Transverse colon (tissue), 4 donors: Measurements from ENCODE around the gene SPI1.

Source experiments
- CTCF ChIP-seq, 5 experiments: fragments of 200-600 bp in 3 of 5; fragments of 450-650 bp in 2 of 5; sonication (generic) in 3 of 5; IDR thresholded peaks; 1 replicate in 2 of 5; 2 replicates in 3 of 5; pipeline ENCODE4 v1.5.1; 2016 to 2017; ENCODE audit warnings: antibody characterized with exemption in 5 of 5, inconsistent platforms in 3 of 5, mild to moderate bottlenecking in 2 of 5, moderate library complexity in 1 of 5
- EP300 ChIP-seq: sonication (generic); formaldehyde crosslinking; IDR thresholded peaks from one replicate; pipeline ENCODE4 v1.6.1; 2017; ENCODE audit warnings: antibody characterized with exemption, low read depth
- POLR2A ChIP-seq: fragments of 450-650 bp; IDR thresholded peaks from one replicate; pipeline ENCODE4 v1.6.1; 2016; ENCODE audit warnings: antibody characterized with exemption, mild to moderate bottlenecking, moderate library complexity
- POLR2AphosphoS5 ChIP-seq, 3 donors: sonication (generic); formaldehyde crosslinking; IDR thresholded peaks; one replicate each; pipeline ENCODE4 v1.6.1; 2016; ENCODE audit warnings: antibody characterized with exemption in 3 of 3

GRCh38 chr11:47314992-47315391, 63.4 kb downstream of the SPI1 start:
- TF ChIP-seq CTCF (IDR thresholded peaks at IDR 0.05) (no peak), POLR2AphosphoS5 (IDR thresholded peaks at IDR 0.05) (no peak), EP300 (no peak), POLR2A (no peak)
